NCI-H510A treated with DMSO at 0.1 percent for 48 hours (cell line): ENCODE measurements around the gene PRKN.
A peak's percentile ranks its signal among the peaks of the same experiment; 100 is the strongest.

Source experiments
- DNase-seq: peaks from one replicate; lab custom pipeline; 2025; lab: John Stamatoyannopoulos, UW

PRKN gene

GRCh38 chr6:161716176-161716575, 1011.4 kb downstream of the PRKN start:
- no peak for DNase-seq

GRCh38 chr6:161711938-161712337, 1015.6 kb downstream of the PRKN start:
- DNase-seq, result no peak

- no peak for DNase-seq
Observed at GRCh38 chr6:161711515-161711914, 1016.1 kb downstream of the PRKN start.

GRCh38 chr6:161710698-161711097, 1016.9 kb downstream of the PRKN start:
- no peak for DNase-seq

GRCh38 chr6:161701056-161701455, 1026.5 kb downstream of the PRKN start:
- DNase-seq, result no peak

- DNase-seq, result no peak
Observed at GRCh38 chr6:161696801-161697200, 1030.8 kb downstream of the PRKN start.

GRCh38 chr6:161694995-161695394, 1032.6 kb downstream of the PRKN start:
- DNase-seq, result no peak

GRCh38 chr6:161686655-161687054, 1040.9 kb downstream of the PRKN start:
- DNase-seq, result no peak

GRCh38 chr6:161684731-161685475, 1042.7 kb downstream of the PRKN start:
- DNase-seq, result no peak

- DNase-seq, result peak; percentile 6
Observed at GRCh38 chr6:161683400-161683799, 1044.2 kb downstream of the PRKN start.

- DNase-seq, result no peak
Observed at GRCh38 chr6:161682982-161683381, 1044.6 kb downstream of the PRKN start.

- no peak for DNase-seq
Observed at GRCh38 chr6:161679980-161680538, 1047.5 kb downstream of the PRKN start.

GRCh38 chr6:161677188-161677587, 1050.4 kb downstream of the PRKN start:
- DNase-seq, result no peak

- DNase-seq, result no peak
Observed at GRCh38 chr6:161676586-161676985, 1051.0 kb downstream of the PRKN start.

GRCh38 chr6:161674930-161675682, 1052.5 kb downstream of the PRKN start:
- DNase-seq, result no peak

- DNase-seq, result no peak
Observed at GRCh38 chr6:161673026-161673425, 1054.5 kb downstream of the PRKN start.

- no peak for DNase-seq
Observed at GRCh38 chr6:161671117-161671516, 1056.4 kb downstream of the PRKN start.

GRCh38 chr6:161668665-161669064, 1058.9 kb downstream of the PRKN start:
- no peak for DNase-seq

GRCh38 chr6:161667957-161668356, 1059.6 kb downstream of the PRKN start:
- no peak for DNase-seq

- no peak for DNase-seq
Observed at GRCh38 chr6:161663682-161664081, 1063.9 kb downstream of the PRKN start.

GRCh38 chr6:161660666-161661571, 1066.6 kb downstream of the PRKN start:
- DNase-seq, result no peak

- no peak for DNase-seq
Observed at GRCh38 chr6:161658211-161658610, 1069.4 kb downstream of the PRKN start.
